OCI-M1 (cell line): ENCODE results near the gene RAP1GAP2.
"Not testable (repeated sequence)": the region's sequence is repeated elsewhere in the genome, so short reads cannot be mapped to it uniquely, and the experiment has no call there.

Experiments
- DNase-seq: peaks from one replicate; lab custom pipeline; 2025; lab: John Stamatoyannopoulos, UW

RAP1GAP2 gene

DNA sequence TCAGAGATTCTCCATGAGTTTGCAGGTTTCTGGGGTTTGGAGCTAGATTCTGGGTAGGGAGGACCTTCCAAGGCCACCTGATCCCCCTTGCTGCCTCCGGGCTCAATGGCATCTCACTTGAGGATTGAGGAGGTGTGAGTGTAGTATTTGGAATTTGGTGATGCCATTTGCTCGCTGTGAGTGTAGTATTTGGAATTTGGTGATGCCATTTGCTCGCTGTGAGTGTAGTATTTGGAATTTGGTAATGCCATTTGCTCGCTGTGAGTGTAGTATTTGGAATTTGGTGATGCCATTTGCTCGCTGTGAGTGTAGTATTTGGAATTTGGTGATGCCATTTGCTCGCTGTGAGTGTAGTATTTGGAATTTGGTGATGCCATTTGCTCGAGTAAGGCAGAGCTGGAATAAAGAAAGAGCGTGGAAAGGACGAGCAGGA lies 202.2 kb downstream of the RAP1GAP2 start:
- DNase-seq, result not testable (repeated sequence)

DNA sequence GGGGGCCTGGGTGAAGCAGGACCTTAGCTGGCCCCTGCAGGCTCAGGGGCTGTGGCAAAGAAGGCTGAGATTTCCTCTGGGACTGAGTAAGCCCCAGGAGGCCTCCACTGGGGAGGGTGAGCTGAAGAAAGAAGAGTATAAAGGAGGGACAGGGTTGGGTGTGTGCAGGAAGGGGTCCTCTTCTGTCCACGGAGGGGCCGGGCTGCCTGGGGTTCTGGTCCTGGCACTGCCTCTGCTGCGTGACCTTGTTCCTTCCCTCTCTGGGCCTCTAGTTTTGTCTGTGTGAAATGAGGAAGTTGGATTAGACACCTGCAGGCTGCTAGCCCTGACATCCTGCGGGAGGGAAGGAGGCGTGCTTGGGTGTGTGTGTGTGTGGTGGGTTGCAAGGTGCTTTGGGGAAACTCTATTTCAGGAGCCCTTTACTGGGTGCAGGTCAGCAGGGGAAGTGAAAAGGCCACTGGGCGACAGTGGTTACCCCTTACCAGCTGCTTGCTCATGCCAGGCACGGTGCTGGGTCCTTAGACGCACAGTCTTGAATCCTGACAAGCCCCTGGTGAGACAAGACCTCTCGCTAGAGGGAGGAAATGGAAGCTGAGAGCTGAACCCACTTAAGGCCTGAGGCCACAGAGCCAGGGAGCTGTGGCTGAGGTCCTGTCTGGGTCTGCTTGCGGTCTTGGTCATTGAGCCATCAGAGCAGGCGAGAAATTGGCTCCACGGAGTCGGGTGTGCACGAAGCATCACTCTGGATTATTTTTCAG lies 206.5 kb downstream of the RAP1GAP2 start:
- peak; percentile 1 for DNase-seq

DNA sequence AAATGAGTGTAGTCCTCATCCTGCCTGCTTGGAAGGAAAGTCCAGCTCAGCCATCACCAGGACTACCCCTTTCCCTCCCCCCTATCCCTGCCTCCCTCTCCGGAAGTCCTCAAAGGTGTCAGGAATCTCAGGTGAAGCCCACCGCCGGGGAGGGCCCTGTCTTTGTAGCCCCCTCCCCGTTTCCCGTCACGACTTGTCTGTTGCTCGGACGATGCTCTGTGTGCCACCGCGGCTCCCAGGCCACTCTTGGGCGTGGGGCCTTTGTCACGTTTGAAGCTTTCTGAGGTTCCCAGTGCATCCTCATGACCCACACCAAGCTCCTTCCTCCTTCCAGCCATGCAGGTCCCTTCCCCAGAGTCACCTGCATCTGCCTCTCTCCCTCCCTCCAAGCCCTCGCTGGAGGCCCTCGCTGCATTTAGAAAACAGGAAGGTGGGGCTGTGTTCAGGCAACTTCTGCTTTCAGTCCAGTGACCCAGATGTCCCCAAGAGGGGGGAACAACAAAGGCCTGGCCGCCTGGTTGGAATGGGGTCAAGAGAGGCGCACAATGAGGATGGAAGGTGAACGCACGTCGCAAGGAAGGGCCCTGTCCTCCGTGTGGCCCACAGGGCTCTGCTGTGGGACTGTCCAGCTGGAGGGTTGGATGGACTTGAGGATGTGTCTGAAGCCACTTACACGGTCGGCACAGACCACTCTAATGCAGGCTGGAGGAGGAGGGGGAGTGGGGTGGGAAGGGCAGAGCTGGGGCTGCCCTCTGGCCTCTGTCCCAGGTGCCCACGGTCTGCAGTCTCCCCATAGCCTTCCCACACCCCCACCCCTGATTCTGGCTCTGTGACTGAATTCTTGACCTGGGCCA lies 207.3 kb downstream of the RAP1GAP2 start:
- DNase-seq, result no peak

DNA sequence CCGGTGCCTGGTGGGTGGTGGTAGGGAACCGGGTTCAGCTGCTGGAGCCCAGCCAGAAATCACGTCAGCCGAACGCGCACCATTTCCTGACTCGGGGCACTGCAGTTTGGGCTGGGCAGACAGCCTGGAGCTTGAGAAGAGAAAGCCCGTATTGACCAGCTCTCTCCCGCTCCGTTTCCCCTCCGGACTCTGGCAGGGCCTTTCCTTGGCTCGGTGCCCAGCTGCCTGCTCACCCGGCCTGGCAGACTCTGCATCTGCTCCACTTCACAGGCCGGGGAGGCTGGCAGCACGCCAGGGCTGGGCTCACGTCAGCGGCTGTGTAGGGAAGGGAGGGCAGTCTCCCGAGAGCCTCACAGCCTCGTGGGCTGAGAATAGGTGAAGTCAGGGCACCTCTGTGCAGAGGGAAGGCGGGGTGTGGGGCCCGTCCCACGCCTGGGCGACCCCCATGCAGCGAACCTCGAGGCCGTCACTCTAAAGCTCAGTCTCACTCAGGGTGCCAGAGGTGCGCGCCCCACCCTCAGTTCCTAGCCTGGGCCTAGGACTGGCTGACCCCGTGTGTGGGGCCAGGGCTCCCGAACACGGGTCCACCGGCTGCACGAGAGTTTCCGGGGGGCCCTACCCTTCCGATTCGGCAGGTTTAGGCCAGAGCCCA lies 208.0 kb downstream of the RAP1GAP2 start:
- no peak for DNase-seq

DNA sequence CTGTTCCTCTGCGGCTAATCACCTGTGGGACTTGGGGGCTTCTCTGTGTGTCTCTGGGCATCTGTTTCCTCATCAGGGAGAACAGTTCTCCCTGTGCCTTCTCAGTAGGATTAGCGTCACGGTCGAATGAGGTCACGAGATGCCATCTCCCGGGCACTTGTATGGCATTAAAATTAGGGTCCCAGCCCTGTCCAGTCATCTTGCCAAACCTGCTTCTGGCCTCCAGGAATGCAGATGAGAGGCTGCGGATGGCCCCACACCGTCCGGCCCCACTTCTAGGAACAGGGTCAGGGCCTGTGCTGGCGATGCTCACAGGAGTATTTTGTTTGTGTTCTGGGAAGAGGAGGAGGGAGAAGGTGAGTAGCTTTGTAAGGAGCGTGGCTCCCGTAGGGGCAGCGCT lies 208.7 kb downstream of the RAP1GAP2 start:
- no peak for DNase-seq

DNA sequence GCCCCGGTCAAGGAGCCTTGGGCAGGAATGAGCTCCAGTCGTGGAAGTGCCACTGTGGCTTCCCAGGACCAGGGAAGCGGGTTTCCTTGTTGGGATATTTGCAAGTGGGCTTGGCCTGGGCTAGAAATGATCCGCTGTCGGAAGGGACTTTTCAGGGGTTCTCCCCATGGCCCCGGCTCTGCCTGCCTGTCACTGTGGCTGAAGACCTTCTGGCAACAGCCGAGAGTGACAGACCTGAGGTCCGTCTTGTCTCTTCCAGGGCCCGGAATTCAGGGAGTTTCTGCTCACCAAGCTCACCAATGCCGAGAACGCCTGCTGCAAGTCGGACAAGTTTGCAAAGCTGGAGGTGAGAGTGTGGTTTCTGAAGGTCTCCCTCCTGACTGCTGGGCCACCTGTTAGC lies 209.5 kb downstream of the RAP1GAP2 start:
- DNase-seq, result no peak

DNA sequence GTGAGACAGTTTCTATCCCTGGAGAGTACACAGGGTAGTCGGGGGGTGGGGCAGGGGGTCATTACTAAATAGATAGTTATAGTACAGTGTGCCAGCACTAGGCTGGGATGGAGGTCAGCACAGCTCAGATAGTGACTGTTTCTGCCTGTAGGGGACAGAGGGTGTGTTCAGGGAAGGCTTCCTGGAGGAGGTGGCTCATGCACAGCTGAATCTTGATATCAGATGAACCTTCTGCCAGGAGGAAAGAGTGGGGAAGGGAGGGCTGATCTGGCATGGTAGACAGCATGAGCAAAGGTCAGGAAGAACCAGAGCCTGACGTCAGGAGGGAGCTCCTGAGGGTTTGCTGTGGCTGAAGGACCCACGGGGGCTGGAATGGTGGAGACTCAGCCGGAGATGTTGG lies 210.6 kb downstream of the RAP1GAP2 start:
- DNase-seq, result no peak

DNA sequence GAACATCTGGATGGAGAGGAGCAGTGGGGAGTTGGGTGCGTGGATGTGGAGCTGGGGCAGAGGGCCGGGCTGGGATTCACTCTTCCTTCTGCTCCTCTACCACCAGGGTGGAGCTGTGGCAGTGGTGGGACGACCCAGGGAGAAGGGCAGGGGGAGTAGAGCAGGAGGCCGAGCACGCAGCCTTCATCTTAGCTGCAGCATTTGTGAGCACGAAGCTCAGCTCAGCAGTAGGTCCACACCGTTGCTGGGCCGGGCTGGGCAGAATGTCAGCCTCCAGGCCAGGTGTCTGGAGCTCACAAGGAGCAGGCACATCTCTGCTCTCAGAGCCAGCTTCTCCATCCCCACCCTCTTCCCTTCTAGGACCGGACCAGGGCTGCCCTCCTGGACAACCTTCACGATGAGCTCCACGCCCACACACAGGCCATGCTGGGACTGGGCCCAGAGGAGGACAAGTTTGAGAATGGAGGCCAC lies 211.4 kb downstream of the RAP1GAP2 start:
- no peak for DNase-seq

DNA sequence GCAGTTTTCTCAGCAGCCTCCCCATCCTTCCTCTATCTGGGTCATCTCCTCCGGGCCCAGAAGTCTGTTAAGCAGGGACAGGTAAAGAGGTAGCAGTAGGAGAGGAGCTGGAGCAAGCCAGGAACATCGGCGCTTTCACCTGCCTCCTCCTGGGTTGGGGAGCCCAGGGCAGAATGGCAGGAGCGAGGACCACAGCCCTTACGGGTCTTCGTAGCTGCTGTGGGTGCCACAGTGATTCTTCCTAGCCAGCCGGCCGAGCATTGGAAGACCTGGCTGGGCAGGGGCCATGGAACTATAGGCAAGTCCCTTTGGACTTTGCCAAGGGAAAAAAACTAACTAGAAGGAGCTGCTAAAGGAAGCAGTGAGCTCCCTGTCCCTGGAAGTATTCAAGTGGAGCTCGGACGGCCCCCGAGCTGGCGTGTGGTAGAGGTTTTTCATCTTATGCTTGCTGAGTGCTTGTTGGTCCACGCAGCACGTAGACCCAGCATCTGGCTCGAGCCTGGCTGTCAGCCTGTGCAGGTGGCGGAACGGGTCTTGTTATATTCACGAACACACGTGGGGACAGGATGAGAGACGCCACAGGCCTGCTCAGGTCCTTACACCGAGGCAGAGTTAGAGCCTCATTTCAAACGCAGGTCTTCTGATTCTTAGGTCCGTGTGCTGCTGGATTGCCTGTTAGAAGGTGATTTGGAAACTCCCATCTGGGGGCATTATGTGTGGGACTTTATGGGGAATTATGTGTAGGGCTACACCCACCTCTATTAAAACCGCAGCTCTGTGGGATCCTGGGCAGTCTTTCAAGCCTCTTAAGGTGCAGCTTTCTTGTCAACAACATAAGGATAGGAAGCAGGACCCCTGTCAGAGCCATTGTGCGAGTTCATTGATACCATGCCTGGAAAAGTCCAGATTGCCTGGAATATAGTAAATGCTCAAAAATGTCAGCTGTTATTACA lies 212.4 kb downstream of the RAP1GAP2 start:
- DNase-seq, result no peak

DNA sequence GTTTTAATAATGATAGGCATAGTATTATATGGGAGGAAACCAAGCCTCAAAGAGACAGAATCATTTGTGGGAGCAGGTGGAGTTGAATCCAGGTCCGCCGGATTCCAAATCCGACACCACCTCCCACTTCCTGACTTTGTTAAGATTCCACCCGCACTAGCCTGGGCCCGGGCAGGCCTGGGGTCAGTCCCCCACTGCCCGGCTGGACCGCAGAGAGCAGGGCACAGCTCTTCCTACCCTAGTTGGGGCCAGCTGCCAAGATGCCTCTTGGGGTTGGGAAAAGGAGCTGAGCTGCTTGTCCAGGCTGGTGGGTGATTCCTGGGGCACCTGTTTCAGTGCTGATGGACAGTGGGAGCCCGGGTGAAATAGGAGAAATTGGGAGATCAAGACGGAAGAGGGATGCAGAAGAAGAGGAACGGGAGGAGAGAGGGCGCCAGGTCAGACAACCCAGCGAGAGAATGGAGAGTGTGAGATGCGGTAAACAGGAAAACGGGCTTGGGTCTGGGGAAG lies 213.2 kb downstream of the RAP1GAP2 start:
- DNase-seq, result no peak

DNA sequence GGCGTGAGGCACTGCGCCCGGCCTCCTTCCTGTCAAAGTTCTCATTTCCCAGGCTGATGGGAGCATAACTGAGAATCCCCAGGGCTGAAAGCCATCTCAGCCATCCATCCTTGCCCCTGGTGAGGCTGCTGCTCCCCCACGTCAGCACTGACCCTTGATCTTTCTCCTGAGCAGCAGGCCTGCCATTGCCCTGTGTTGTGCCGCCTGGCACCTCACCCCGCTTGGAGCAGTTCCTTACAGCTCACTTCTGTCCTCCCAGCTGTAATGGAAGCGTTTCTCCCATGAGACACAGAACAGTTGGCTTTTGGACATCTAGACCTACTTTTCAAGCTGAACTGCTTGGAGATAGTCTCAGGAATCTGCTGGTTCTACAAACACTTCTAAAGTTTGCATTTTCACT lies 215.7 kb downstream of the RAP1GAP2 start:
- no peak for DNase-seq

DNA sequence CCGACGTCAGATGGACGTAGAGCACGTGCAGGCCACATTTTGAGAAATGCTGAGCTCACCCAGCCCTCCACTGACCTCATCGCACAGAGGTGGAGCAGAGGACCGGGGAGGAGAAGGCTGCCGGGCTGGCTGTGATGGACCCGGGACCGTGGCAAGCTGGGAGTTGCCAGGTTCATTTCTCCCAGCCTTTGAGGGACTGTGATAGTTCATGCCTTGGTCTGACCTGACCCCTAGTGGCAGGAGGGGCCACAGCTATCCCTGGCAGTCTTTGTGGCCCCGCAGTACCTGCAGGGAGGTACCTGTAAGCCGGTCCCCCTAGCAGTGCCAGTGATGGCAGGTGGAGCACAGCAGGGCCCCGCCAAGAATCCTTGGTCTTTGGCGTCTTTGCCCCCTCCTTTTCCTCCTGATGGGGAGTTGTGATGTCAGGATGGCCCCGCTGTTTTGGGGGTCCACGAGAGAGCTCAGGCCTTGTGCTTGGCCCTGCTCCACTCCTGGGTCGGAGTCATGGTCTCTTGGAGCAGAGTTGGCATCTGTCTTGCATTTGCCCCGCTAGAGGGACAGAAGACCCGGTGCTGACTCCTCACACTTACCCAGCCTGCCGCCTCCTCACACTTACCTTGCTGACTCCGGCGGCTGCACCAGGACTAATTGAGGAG lies 216.8 kb downstream of the RAP1GAP2 start:
- peak; percentile 42 for DNase-seq

DNA sequence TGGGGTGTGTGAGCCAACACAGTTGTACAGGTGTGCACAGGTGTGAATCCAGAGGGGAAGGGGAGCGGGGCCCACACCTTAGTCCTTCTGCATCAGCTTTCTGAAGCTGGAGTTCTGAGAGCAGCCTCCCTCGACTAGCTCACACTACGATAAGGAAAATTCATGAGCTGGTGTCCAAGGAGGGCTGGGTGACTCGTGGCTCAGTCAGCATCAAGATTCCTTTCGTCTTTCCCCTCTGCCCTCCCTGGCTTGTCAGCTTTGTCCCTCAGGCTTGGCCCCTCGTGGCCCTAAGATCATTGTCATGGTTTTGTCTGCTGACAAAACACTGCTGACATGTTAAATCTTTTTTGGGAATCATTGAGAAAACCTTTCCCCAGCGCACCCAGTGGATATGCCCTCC lies 219.7 kb downstream of the RAP1GAP2 start:
- DNase-seq, result no peak

DNA sequence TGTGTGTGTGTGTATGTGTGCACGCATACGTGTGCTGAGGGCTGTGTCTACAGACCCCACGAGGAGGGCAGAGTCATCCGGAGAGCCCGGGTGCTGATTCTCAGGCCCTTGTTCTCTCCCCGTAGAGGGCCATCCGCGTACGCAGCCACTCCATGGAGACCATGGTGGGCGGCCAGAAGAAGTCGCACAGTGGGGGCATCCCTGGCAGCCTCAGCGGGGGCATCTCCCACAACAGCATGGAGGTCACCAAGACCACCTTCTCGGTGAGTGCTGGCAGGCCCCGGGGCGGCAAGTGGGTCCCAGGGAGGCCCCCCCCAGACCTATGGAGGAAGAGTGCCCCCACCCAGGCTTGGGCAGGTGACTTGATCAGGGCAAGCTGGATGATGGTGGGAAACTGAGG lies 221.7 kb downstream of the RAP1GAP2 start:
- no peak for DNase-seq

DNA sequence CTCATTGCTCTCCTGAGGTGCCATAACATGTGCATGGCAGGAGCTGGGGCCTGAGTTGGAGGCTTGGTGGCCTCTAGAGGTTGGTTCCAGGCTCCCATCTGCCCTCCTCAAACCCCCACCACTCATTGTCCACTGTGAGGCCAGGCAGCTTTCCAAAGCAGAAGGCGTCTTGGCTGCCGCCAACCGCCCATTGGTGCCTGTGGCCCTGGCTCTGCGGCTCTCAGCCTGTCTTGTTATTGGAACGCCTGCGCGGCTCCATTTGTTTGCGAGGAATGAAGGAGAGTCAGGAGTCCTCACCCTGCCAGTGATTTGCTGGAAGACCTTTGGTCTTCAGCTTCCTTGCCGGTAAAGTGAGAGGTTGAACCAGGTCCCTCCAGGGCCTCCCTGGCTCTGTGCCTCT lies 223.5 kb downstream of the RAP1GAP2 start:
- DNase-seq, result no peak

DNA sequence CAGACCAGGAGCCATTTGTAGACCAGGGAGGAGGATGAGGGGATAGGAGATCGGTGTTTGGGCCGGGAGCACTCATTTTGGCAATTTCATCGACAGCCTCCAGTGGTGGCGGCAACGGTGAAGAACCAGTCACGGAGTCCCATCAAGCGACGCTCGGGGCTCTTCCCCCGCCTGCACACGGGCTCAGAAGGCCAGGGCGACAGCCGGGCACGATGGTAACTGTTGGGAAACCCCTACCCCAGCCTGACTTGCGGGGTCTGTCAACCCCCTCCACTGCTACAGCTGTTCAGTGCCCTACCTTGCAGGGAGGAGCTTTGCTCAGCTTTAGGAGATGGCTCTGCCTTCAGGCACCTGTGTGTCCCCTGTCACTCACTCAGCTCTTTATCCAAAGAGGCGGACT lies 224.1 kb downstream of the RAP1GAP2 start:
- no peak for DNase-seq

DNA sequence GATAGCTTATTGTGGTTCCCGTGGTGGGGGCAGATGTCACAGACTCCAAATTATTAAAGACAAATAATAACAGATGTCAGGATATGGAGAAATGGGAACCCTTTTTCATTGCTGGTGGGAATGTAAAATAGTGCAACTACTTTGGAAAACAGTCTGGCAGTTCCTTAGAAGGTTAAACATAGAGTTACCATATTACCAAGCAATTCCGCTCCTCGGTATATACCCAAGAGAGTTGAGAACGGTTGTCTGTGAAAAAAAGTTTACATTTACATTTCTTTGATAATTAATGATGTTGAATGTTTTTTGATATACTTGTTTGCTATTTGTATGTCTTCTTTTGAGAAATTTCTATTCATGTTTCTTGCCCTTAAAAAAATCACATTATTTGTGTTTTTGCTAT lies 226.0 kb downstream of the RAP1GAP2 start:
- DNase-seq, result no peak

DNA sequence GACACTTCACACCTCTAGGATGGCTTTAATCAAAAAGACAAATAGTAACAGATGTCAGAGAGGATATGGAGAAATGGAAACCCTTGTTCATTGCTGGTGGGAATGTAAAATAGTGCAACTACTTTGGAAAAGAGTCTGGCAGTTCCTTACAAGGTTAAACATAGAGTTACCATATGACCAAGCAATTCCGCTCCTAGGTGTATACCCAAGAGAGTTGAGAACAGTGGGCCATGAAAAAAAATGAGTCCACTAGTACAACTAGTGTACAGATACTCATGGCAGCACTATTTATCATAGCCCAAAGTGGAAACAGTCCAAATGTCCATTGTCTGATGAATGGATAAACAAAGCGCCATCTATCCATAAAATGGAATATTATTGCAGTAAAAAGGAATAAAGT lies 228.1 kb downstream of the RAP1GAP2 start:
- no peak for DNase-seq

DNA sequence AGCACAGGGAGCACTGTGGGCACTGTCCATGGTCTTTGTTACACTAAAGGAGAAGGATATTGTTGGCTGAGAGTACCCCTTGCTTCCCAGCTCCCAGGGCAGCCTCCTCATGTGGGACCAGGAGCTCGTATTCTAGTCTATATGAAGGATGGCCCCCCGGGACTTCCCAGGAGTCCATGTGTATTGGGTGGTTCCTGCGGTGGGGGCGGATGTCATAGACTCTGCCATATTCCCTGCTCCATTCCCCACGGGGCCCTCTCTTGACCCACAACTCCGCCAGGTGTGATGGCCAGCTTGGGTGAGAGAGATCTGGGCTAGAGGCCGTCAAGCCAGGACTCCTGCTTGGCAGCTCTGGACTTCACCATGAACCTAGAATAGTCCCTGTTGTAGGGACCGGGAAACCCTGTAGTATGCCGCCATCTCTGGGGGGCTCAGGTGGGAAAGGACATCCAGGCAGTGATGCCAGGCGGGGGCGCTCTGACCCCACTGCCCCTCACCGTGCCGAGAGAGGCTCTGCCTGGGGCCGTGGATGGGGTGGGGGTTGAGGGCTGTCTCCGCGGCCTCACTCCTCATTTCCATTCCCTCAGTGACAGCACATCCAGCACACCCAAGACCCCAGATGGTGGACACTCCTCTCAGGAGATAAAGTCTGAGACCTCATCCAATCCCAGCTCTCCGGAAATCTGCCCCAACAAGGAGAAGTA lies 229.3 kb downstream of the RAP1GAP2 start:
- DNase-seq, result no peak
